ENCODE results near the gene HASPIN. TPM values are rescaled to one million over a fixed set of nuclear protein-coding genes. Genes with fewer than 3 reads are reported as not detected.

The HASPIN gene
- total and polyA plus RNA-seq, 9 of the 15 experiments (the other 6 are each of a cell fraction or from before 2014, with no cell fraction given): 0.81 to 13.5 (median 9.9) TPM

Other genes starting within 250 kb of the HASPIN start
Only the 7 nearest of the 13 such genes appear.
- gene TRPV1, start 114.5 kb upstream of the HASPIN start, total RNA-seq (2014; rRNA removed): 0.08 TPM in 1 of 2 replicates, not detected in the other
- 0.11 TPM in 1 of 2 replicates, not detected in the other for gene TRPV1, start 114.5 kb upstream of the HASPIN start, total RNA-seq (2014; rRNA removed; fragmentation: Illumina TruSeq; extraction: Trizol)
- 0.15 TPM in 1 of 2 replicates, not detected in the other for gene TRPV1, start 114.5 kb upstream of the HASPIN start, total RNA-seq (2015; rRNA removed; fragmentation: Illumina TruSeq; extraction: Trizol)
- gene TRPV1, start 114.5 kb upstream of the HASPIN start, total RNA-seq (2021): 0.11 and 0.20 TPM in 2 replicates
- gene TRPV1, start 114.5 kb upstream of the HASPIN start, polyA plus RNA-seq (2011; rRNA removed): 0.12 and 0.18 TPM in 2 replicates
- 0.09 and 0.12 TPM in 2 replicates for gene TRPV1, start 114.5 kb upstream of the HASPIN start, polyA plus RNA-seq (2014; fragmentation: Illumina TruSeq; extraction: Trizol)
- gene TRPV1, start 114.5 kb upstream of the HASPIN start, polyA plus RNA-seq (2014; fragmentation: Nextera tagmentation; extraction: Ambion mirVana): under 1 TPM in 1 of 2 experiments, not detected in 1; 0.01 TPM
- gene TRPV1, start 114.5 kb upstream of the HASPIN start, polyA plus RNA-seq (2014; rRNA removed): 0.09 and 0.12 TPM in 2 replicates
- 16.3 and 20.2 TPM in 2 replicates for gene SHPK, start 87.7 kb upstream of the HASPIN start, total RNA-seq (2014; rRNA removed)
- 7.2 and 10.0 TPM in 2 replicates for gene SHPK, start 87.7 kb upstream of the HASPIN start, total RNA-seq (2014; rRNA removed; fragmentation: Illumina TruSeq; extraction: Trizol)
- gene SHPK, start 87.7 kb upstream of the HASPIN start, total RNA-seq (2015; rRNA removed; fragmentation: Illumina TruSeq; extraction: Trizol): 11.8 and 12.3 TPM in 2 replicates
- 14.2 and 14.9 TPM in 2 replicates for gene SHPK, start 87.7 kb upstream of the HASPIN start, total RNA-seq (2021)
- 12.6 and 13.1 TPM in 2 replicates for gene SHPK, start 87.7 kb upstream of the HASPIN start, polyA plus RNA-seq (2011; rRNA removed)
- 12.2 and 12.8 TPM in 2 replicates for gene SHPK, start 87.7 kb upstream of the HASPIN start, polyA plus RNA-seq (2014; fragmentation: Illumina TruSeq; extraction: Trizol)
- gene SHPK, start 87.7 kb upstream of the HASPIN start, polyA plus RNA-seq (2014; fragmentation: Nextera tagmentation; extraction: Ambion mirVana): 1 to 10 TPM; 2.5 to 2.6 TPM
- gene SHPK, start 87.7 kb upstream of the HASPIN start, polyA plus RNA-seq (2014; rRNA removed): 10.5 and 11.2 TPM in 2 replicates
- gene CTNS, start 87.1 kb upstream of the HASPIN start, total RNA-seq (2014; rRNA removed): 4.8 and 5.6 TPM in 2 replicates
- gene CTNS, start 87.1 kb upstream of the HASPIN start, total RNA-seq (2014; rRNA removed; fragmentation: Illumina TruSeq; extraction: Trizol): 3.5 TPM in 2 replicates
- 4.9 and 5.8 TPM in 2 replicates for gene CTNS, start 87.1 kb upstream of the HASPIN start, total RNA-seq (2015; rRNA removed; fragmentation: Illumina TruSeq; extraction: Trizol)
- gene CTNS, start 87.1 kb upstream of the HASPIN start, total RNA-seq (2021): 6.2 and 7.3 TPM in 2 replicates
- gene CTNS, start 87.1 kb upstream of the HASPIN start, polyA plus RNA-seq (2011; rRNA removed): 4.2 and 4.6 TPM in 2 replicates
- 6.7 and 7.8 TPM in 2 replicates for gene CTNS, start 87.1 kb upstream of the HASPIN start, polyA plus RNA-seq (2014; fragmentation: Illumina TruSeq; extraction: Trizol)
- 1 to 10 TPM in 1 of 2 experiments, under 1 TPM in 1; 0.66 to 1.0 TPM for gene CTNS, start 87.1 kb upstream of the HASPIN start, polyA plus RNA-seq (2014; fragmentation: Nextera tagmentation; extraction: Ambion mirVana)
- gene CTNS, start 87.1 kb upstream of the HASPIN start, polyA plus RNA-seq (2014; rRNA removed): 6.0 and 8.4 TPM in 2 replicates
- 10.9 and 17.5 TPM in 2 replicates for gene TAX1BP3, start 55.3 kb upstream of the HASPIN start, total RNA-seq (2014; rRNA removed)
- 4.1 and 4.4 TPM in 2 replicates for gene TAX1BP3, start 55.3 kb upstream of the HASPIN start, total RNA-seq (2014; rRNA removed; fragmentation: Illumina TruSeq; extraction: Trizol)
- 7.9 and 8.2 TPM in 2 replicates for gene TAX1BP3, start 55.3 kb upstream of the HASPIN start, total RNA-seq (2015; rRNA removed; fragmentation: Illumina TruSeq; extraction: Trizol)
- 14.5 and 15.4 TPM in 2 replicates for gene TAX1BP3, start 55.3 kb upstream of the HASPIN start, total RNA-seq (2021)
- 6.2 and 10.7 TPM in 2 replicates for gene TAX1BP3, start 55.3 kb upstream of the HASPIN start, polyA plus RNA-seq (2011; rRNA removed)
- 5.8 and 13.9 TPM in 2 replicates for gene TAX1BP3, start 55.3 kb upstream of the HASPIN start, polyA plus RNA-seq (2014; fragmentation: Illumina TruSeq; extraction: Trizol)
- 1 to 10 TPM in 1 of 2 experiments, under 1 TPM in 1; 0.99 to 2.5 TPM for gene TAX1BP3, start 55.3 kb upstream of the HASPIN start, polyA plus RNA-seq (2014; fragmentation: Nextera tagmentation; extraction: Ambion mirVana)
- gene TAX1BP3, start 55.3 kb upstream of the HASPIN start, polyA plus RNA-seq (2014; rRNA removed): 6.4 and 8.5 TPM in 2 replicates
- gene EMC6, start 55.1 kb upstream of the HASPIN start, total RNA-seq (2014; rRNA removed): 27.7 and 40.0 TPM in 2 replicates
- 17.6 and 18.8 TPM in 2 replicates for gene EMC6, start 55.1 kb upstream of the HASPIN start, total RNA-seq (2014; rRNA removed; fragmentation: Illumina TruSeq; extraction: Trizol)
- 31.7 and 34.3 TPM in 2 replicates for gene EMC6, start 55.1 kb upstream of the HASPIN start, total RNA-seq (2015; rRNA removed; fragmentation: Illumina TruSeq; extraction: Trizol)
- gene EMC6, start 55.1 kb upstream of the HASPIN start, total RNA-seq (2021): 57.3 and 57.8 TPM in 2 replicates
- gene EMC6, start 55.1 kb upstream of the HASPIN start, polyA plus RNA-seq (2011; rRNA removed): 22.8 and 24.3 TPM in 2 replicates
- gene EMC6, start 55.1 kb upstream of the HASPIN start, polyA plus RNA-seq (2014; fragmentation: Illumina TruSeq; extraction: Trizol): 24.9 and 28.6 TPM in 2 replicates
- 1 to 10 TPM; 2.9 to 6.8 TPM for gene EMC6, start 55.1 kb upstream of the HASPIN start, polyA plus RNA-seq (2014; fragmentation: Nextera tagmentation; extraction: Ambion mirVana)
- gene EMC6, start 55.1 kb upstream of the HASPIN start, polyA plus RNA-seq (2014; rRNA removed): 136 and 159 TPM in 2 replicates
- 1.3 and 1.8 TPM in 2 replicates for gene P2RX5, start 27.7 kb upstream of the HASPIN start, total RNA-seq (2014; rRNA removed)
- 0.35 and 1.5 TPM in 2 replicates for gene P2RX5, start 27.7 kb upstream of the HASPIN start, total RNA-seq (2014; rRNA removed; fragmentation: Illumina TruSeq; extraction: Trizol)
- gene P2RX5, start 27.7 kb upstream of the HASPIN start, total RNA-seq (2015; rRNA removed; fragmentation: Illumina TruSeq; extraction: Trizol): 0.87 and 1.5 TPM in 2 replicates
- gene P2RX5, start 27.7 kb upstream of the HASPIN start, total RNA-seq (2021): 1.6 and 1.8 TPM in 2 replicates
- gene P2RX5, start 27.7 kb upstream of the HASPIN start, polyA plus RNA-seq (2011; rRNA removed): 2.7 and 4.0 TPM in 2 replicates
- gene P2RX5, start 27.7 kb upstream of the HASPIN start, polyA plus RNA-seq (2014; fragmentation: Illumina TruSeq; extraction: Trizol): 1.1 and 1.6 TPM in 2 replicates
- gene P2RX5, start 27.7 kb upstream of the HASPIN start, polyA plus RNA-seq (2014; fragmentation: Nextera tagmentation; extraction: Ambion mirVana): under 1 TPM; 0.31 to 0.61 TPM
- 0.49 and 1.2 TPM in 2 replicates for gene P2RX5, start 27.7 kb upstream of the HASPIN start, polyA plus RNA-seq (2014; rRNA removed)
- 14.8 and 24.2 TPM in 2 replicates for gene ITGAE, start 77.3 kb downstream of the HASPIN start, total RNA-seq (2014; rRNA removed)
- gene ITGAE, start 77.3 kb downstream of the HASPIN start, total RNA-seq (2014; rRNA removed; fragmentation: Illumina TruSeq; extraction: Trizol): 19.8 and 20.1 TPM in 2 replicates
- gene ITGAE, start 77.3 kb downstream of the HASPIN start, total RNA-seq (2015; rRNA removed; fragmentation: Illumina TruSeq; extraction: Trizol): 23.0 and 27.0 TPM in 2 replicates
- gene ITGAE, start 77.3 kb downstream of the HASPIN start, total RNA-seq (2021): 17.0 and 18.5 TPM in 2 replicates
- 45.3 and 49.9 TPM in 2 replicates for gene ITGAE, start 77.3 kb downstream of the HASPIN start, polyA plus RNA-seq (2011; rRNA removed)
- 18.2 and 19.3 TPM in 2 replicates for gene ITGAE, start 77.3 kb downstream of the HASPIN start, polyA plus RNA-seq (2014; fragmentation: Illumina TruSeq; extraction: Trizol)
- gene ITGAE, start 77.3 kb downstream of the HASPIN start, polyA plus RNA-seq (2014; fragmentation: Nextera tagmentation; extraction: Ambion mirVana): 100 to 1,000 TPM; 151 to 160 TPM
- 27.6 and 33.3 TPM in 2 replicates for gene ITGAE, start 77.3 kb downstream of the HASPIN start, polyA plus RNA-seq (2014; rRNA removed)